Neural crest cell (in vitro differentiated cells): ENCODE measurements around the gene SLC25A45. TPM values are rescaled to one million over a fixed set of nuclear protein-coding genes. Genes with fewer than 3 reads are reported as not detected.

ENCODE experiments used
- DNase-seq: peaks from one replicate; pipeline ENCODE4 v3.0.0; 2021; ENCODE audit warnings: low read depth, mixed read lengths, low spot score
- H3K27ac Mint-ChIP-seq: one replicate; pipeline ENCODE4 v1.8.0; 2021; ENCODE audit warnings: mild to moderate bottlenecking, mixed read lengths; ENCODE audit not compliant: unreplicated experiment
- H3K27me3 Mint-ChIP-seq: 2 replicates; pipeline ENCODE4 v1.8.0; 2021; ENCODE audit warnings: low read depth, mild to moderate bottlenecking, mixed read lengths
- H3K36me3 Mint-ChIP-seq: 2 replicates; pipeline ENCODE4 v1.8.0; 2021; ENCODE audit warnings: low read depth, mild to moderate bottlenecking, mixed read lengths
- H3K4me1 Mint-ChIP-seq: 2 replicates; pipeline ENCODE4 v1.8.0; 2021; ENCODE audit warnings: mixed read lengths
- H3K4me3 Mint-ChIP-seq: one replicate; pipeline ENCODE4 v1.8.0; 2021; ENCODE audit warnings: mild to moderate bottlenecking, mixed read lengths
- H3K9me3 Mint-ChIP-seq: 2 replicates; pipeline ENCODE4 v1.8.0; 2021; ENCODE audit warnings: mixed read lengths
- CTCF ChIP-seq: fragments of 200-600 bp; sonication (generic); conservative IDR thresholded peaks from 2 replicates; pipeline ENCODE4 v1.5.0; 2021; ENCODE audit warnings: antibody characterized with exemption, mild to moderate bottlenecking
- total RNA-seq: library from RNA; stranded (reverse); gene quantifications from 2 replicates; pipeline ENCODE4 v1.2.1, GENCODE V29; 2021

Gene SLC25A45
- total RNA-seq, 1 donor from 2014 or later = 1.5 TPM

GRCh38 chr11:65325435-65325834, 57.0 kb downstream of the SLC25A45 start:
- Mint-ChIP-seq H3K27me3 (no peaks in the 10 kb centered on the region), H3K27ac (no peak overlapping the region), H3K4me3 (no peak overlapping the region)

More at GRCh38 chr11:65325435-65325834, 57.0 kb downstream of the SLC25A45 start:
- no peak for DNase-seq
- TF ChIP-seq CTCF = no peak
- Mint-ChIP-seq H3K4me1 (peaks cover 6% of the 10 kb centered on the region), H3K9me3 (no peaks in the 10 kb centered on the region), H3K36me3 (no peaks in the 10 kb centered on the region)

Other genes starting within 250 kb of the SLC25A45 start
- 35.1 and 36.7 TPM in 2 replicates for gene SYVN1, start 248.1 kb downstream of the SLC25A45 start, total RNA-seq
- not detected in 2 replicates for gene SPDYC, start 212.4 kb downstream of the SLC25A45 start, total RNA-seq
- gene CAPN1, start 200.7 kb downstream of the SLC25A45 start, total RNA-seq = 43.4 and 48.4 TPM in 2 replicates
- 63.7 and 66.9 TPM in 2 replicates for gene POLA2, start 120.7 kb downstream of the SLC25A45 start, total RNA-seq
- 2.3 and 4.0 TPM in 2 replicates for gene CDC42EP2, start 67.8 kb downstream of the SLC25A45 start, total RNA-seq
- 96.3 and 99.0 TPM in 2 replicates for gene DPF2, start 48.8 kb downstream of the SLC25A45 start, total RNA-seq
- gene TIGD3, start 27.9 kb downstream of the SLC25A45 start, total RNA-seq = 3.3 TPM in 2 replicates
- gene FRMD8, start 4.0 kb upstream of the SLC25A45 start, total RNA-seq = 25.6 and 29.0 TPM in 2 replicates
- 29.8 and 37.2 TPM in 2 replicates for gene NEAT1, start 40.2 kb upstream of the SLC25A45 start, total RNA-seq
- gene MALAT1, start 116.4 kb upstream of the SLC25A45 start, total RNA-seq = 4,794 and 5,409 TPM in 2 replicates
- 66.0 and 68.8 TPM in 2 replicates for gene SCYL1, start 142.4 kb upstream of the SLC25A45 start, total RNA-seq
- 21.0 and 22.5 TPM in 2 replicates for gene LTBP3, start 175.7 kb upstream of the SLC25A45 start, total RNA-seq
- 32.2 and 33.2 TPM in 2 replicates for gene ZNRD2, start 187.8 kb upstream of the SLC25A45 start, total RNA-seq
- gene FAM89B, start 189.9 kb upstream of the SLC25A45 start, total RNA-seq = 82.4 and 86.3 TPM in 2 replicates
- 13.6 and 15.3 TPM in 2 replicates for gene EHBP1L1, start 193.4 kb upstream of the SLC25A45 start, total RNA-seq
- 1.0 and 1.1 TPM in 2 replicates for gene KCNK7, start 213.2 kb upstream of the SLC25A45 start, total RNA-seq
- gene MAP3K11, start 231.6 kb upstream of the SLC25A45 start, total RNA-seq = 88.3 and 94.0 TPM in 2 replicates
- 58.2 and 58.9 TPM in 2 replicates for gene PCNX3, start 233.1 kb upstream of the SLC25A45 start, total RNA-seq